Kidney glomerular epithelial cell (primary cell): ENCODE measurements around the gene POLDIP3.

Experiments used
- DNase-seq: peaks from one replicate; lab custom pipeline; 2025; lab: John Stamatoyannopoulos, UW

POLDIP3 gene

GRCh38 chr22:42614312-42615091 lies at the start of gene POLDIP3:
Gene POLDIP3 (minus strand): TSS chr22:42614883. CDS start chr22:42614857, 26 bp downstream.
- peak; percentile 94 for DNase-seq

- peak; percentile 47 for DNase-seq
Observed at GRCh38 chr22:42661985-42662831, 47.5 kb upstream of the POLDIP3 start.

GRCh38 chr22:42656578-42656977 lies 41.9 kb upstream of the POLDIP3 start:
- no peak for DNase-seq

GRCh38 chr22:42655693-42656092 lies 41.0 kb upstream of the POLDIP3 start:
- DNase-seq: no peak

GRCh38 chr22:42654436-42655073 lies 39.9 kb upstream of the POLDIP3 start:
- DNase-seq: no peak

- DNase-seq: no peak
Observed at GRCh38 chr22:42653999-42654398, 39.3 kb upstream of the POLDIP3 start.

GRCh38 chr22:42651134-42651533 lies 36.5 kb upstream of the POLDIP3 start:
- DNase-seq: peak; percentile 24

- DNase-seq: peak; percentile 64
Observed at GRCh38 chr22:42649246-42650099, 34.8 kb upstream of the POLDIP3 start, which contains the start of gene CYB5R3. Gene CYB5R3 (minus strand): TSS chr22:42649392. CDS start chr22:42649315, 77 bp downstream.

- DNase-seq: no peak
Observed at GRCh38 chr22:42648368-42649245, 33.9 kb upstream of the POLDIP3 start.

GRCh38 chr22:42648017-42648367 lies 33.3 kb upstream of the POLDIP3 start:
- DNase-seq: no peak

- no peak for DNase-seq
Observed at GRCh38 chr22:42646569-42647525, 32.2 kb upstream of the POLDIP3 start.

- no peak for DNase-seq
Observed at GRCh38 chr22:42645938-42646568, 31.4 kb upstream of the POLDIP3 start.

GRCh38 chr22:42645341-42645937 lies 30.8 kb upstream of the POLDIP3 start:
- no peak for DNase-seq

- no peak for DNase-seq
Observed at GRCh38 chr22:42644422-42645340, 30.0 kb upstream of the POLDIP3 start.

- no peak for DNase-seq
Observed at GRCh38 chr22:42643634-42644421, 29.1 kb upstream of the POLDIP3 start.

- no peak for DNase-seq
Observed at GRCh38 chr22:42642806-42643633, 28.3 kb upstream of the POLDIP3 start.
